Panc1 (cell line): ENCODE data around the gene ADCY7. TPM values are rescaled to one million over a fixed set of nuclear protein-coding genes. Genes with fewer than 3 reads are reported as not detected.

Experiments
- ATAC-seq: fragments of 200-7000 bp; cut with Tn5 transposase; 2 replicates; pipeline ENCODE4 v1.9.1; 2020; ENCODE audit warnings: mild to moderate bottlenecking, moderate library complexity
- BruUV-seq: library from RNA; stranded (reverse); fragments of 400-500 nt; replicated peaks from 2 replicates; lab custom pipeline; 2021; lab: Mats Ljungman, UMichigan
- CTCF ChIA-PET: fragments of 300-600 bp; sonication (Branson Sonifier 250); formaldehyde crosslinking; loops from one replicate; lab custom pipeline; 2022; ENCODE audit warnings: antibody characterized with exemption; lab: Charles Lee
- POLR2A ChIA-PET: fragments of 300-600 bp; sonication (Branson Sonifier 250); formaldehyde crosslinking; loops from one replicate; lab custom pipeline; 2022; ENCODE audit warnings: antibody characterized with exemption; lab: Charles Lee
- DNase-seq: peaks from one replicate; pipeline ENCODE4 v3.0.0-alpha.2; 2010; ENCODE audit warnings: low read depth, low spot score
- H3K27ac ChIP-seq: 2 replicates; pipeline ENCODE4 v1.5.1; 2011; ENCODE audit warnings: mild to moderate bottlenecking, low read length, inconsistent platforms
- H3K27me3 ChIP-seq: fragments of 200-500 bp; sonication (Bioruptor generic); 2 replicates; pipeline ENCODE4 v1.6.0; 2014; ENCODE audit warnings: low read length, inconsistent platforms; ENCODE audit not compliant: control insufficient read depth, insufficient read depth
- H3K36me3 ChIP-seq: fragments of 200-500 bp; sonication (Bioruptor generic); 2 replicates; pipeline ENCODE4 v1.5.1; 2014; ENCODE audit warnings: inconsistent platforms, mild to moderate bottlenecking, low read length, moderate library complexity; ENCODE audit not compliant: control insufficient read depth, insufficient read depth
- H3K4me1 ChIP-seq: 2 replicates; pipeline ENCODE4 v1.5.1; 2011; ENCODE audit warnings: inconsistent platforms, mild to moderate bottlenecking, low read length, moderate library complexity; ENCODE audit not compliant: control insufficient read depth, insufficient read depth
- H3K4me3 ChIP-seq, 2 experiments: 2 replicates each; pipeline ENCODE4 v1.5.1; 2011 to 2012; ENCODE audit warnings: low read depth in 2 of 2, low read length in 2 of 2, mild to moderate bottlenecking in 2 of 2, inconsistent platforms in 1 of 2, moderate library complexity in 1 of 2
- H3K9me3 ChIP-seq: fragments of 200-500 bp; sonication (Bioruptor generic); 2 replicates; pipeline ENCODE4 v1.5.1; 2014; ENCODE audit warnings: low read depth, mild to moderate bottlenecking, inconsistent platforms, low read length, moderate library complexity; ENCODE audit not compliant: control insufficient read depth, insufficient read depth
- CTCF ChIP-seq: fragments of 450-650 bp; IDR thresholded peaks from 2 replicates; pipeline ENCODE4 v1.5.1; 2017; ENCODE audit warnings: mild to moderate bottlenecking
- POLR2AphosphoS5 ChIP-seq: IDR thresholded peaks from 2 replicates; pipeline ENCODE4 v1.6.1; 2012; ENCODE audit warnings: mild to moderate bottlenecking, low read depth, low read length, moderate library complexity
- REST ChIP-seq, 2 experiments: IDR thresholded peaks; 2 replicates each; pipeline ENCODE4 v1.6.1; 2011 to 2012; ENCODE audit warnings: low read depth in 2 of 2, control low read depth in 1 of 2, low read length in 1 of 2, mild to moderate bottlenecking in 1 of 2, moderate library complexity in 1 of 2; ENCODE audit not compliant: insufficient read depth in 1 of 2
- SIN3A ChIP-seq: IDR thresholded peaks from 2 replicates; pipeline ENCODE4 v1.6.1; 2012; ENCODE audit warnings: low read depth, mild to moderate bottlenecking, low read length, moderate library complexity, borderline replicate concordance; ENCODE audit not compliant: insufficient read depth
- TCF7L2 ChIP-seq: IDR thresholded peaks from 2 replicates; pipeline ENCODE4 v1.6.1; 2011; ENCODE audit warnings: mild to moderate bottlenecking, low read depth, low read length, inconsistent platforms
- in situ Hi-C: cut with HindIII; loops from 2 replicates; pipeline ENCODE4 v1.10.0; 2016; ENCODE audit warnings: low sequenced_read_pairs, low pct_unique_long_range_greater_than_20kb
- intact Hi-C: fragments of 100-400 bp; cut with micrococcal nuclease; formaldehyde crosslinking; loops from one replicate; pipeline ENCODE4 v1.10.0; 2022; ENCODE audit not compliant: unreplicated experiment
- total RNA-seq: library from RNA; stranded (reverse); gene quantifications from one replicate; pipeline ENCODE4 v1.2.1, GENCODE V29; 2021; ENCODE audit not compliant: unreplicated experiment

ADCY7 gene
- total RNA-seq, 1 experiment from 2014 or later, result 6.3 TPM

- no peaks in the 10 kb centered on the region for H3K36me3 ChIP-seq
- no peak for ATAC-seq
- H3K9me3 ChIP-seq, result no peaks in the 10 kb centered on the region
- TF ChIP-seq REST (IDR thresholded peaks at IDR 0.05; ENCODE audit: insufficient read depth in 1 of 2, low read depth in 2 of 2, low read length in 1 of 2) (no peak), POLR2AphosphoS5 (no peak), SIN3A (no peak), CTCF (no peak)
- H3K4me3 ChIP-seq, result no peak overlapping the region
- H3K27me3 ChIP-seq, result no peaks in the 10 kb centered on the region
- DNase-seq, result no peak
- no peaks in the 10 kb centered on the region; the same call in 1 of the 2 replicates for H3K4me1 ChIP-seq
- no peak overlapping the region for H3K27ac ChIP-seq
- POLR2A ChIA-PET, result interaction anchor here (0.5 to 0.6 kb wide), 2 partner anchors 7 to 12 kb away, joined by 3 to 8 read pairs; no protein-coding TSS in a partner anchor
- CTCF ChIA-PET, result no interaction called here
- in situ Hi-C loops, result no loop called here
- BruUV-seq, result no TSS peak
- intact Hi-C loops, result no loop called here
These were observed 8.7 kb downstream of the ADCY7 start for GRCh38 chr16:50275098-50275415.

GRCh38 chr16:50275428-50276325 is 9.3 kb downstream of the ADCY7 start:
- no peaks in the 10 kb centered on the region for H3K9me3 ChIP-seq
- ChIA-PET POLR2A (no interaction called here), CTCF (no interaction called here)
- ATAC-seq, result no peak
- H3K36me3 ChIP-seq, result no peaks in the 10 kb centered on the region
- TF ChIP-seq SIN3A, result no peak
- TF ChIP-seq TCF7L2, result no peak
- no peak for TF ChIP-seq REST (IDR thresholded peaks at IDR 0.05; ENCODE audit: insufficient read depth in 1 of 2, low read depth in 2 of 2, low read length in 1 of 2)
- TF ChIP-seq CTCF, result no peak
- TF ChIP-seq POLR2AphosphoS5, result no peak
- no peaks in the 10 kb centered on the region for H3K27me3 ChIP-seq
- DNase-seq, result no peak
- H3K27ac ChIP-seq, result no peak overlapping the region
- H3K4me3 ChIP-seq, result no peak overlapping the region
- BruUV-seq, result no TSS peak
- in situ Hi-C loops, result no loop called here
- no peaks in the 10 kb centered on the region; the same call in 1 of the 2 replicates for H3K4me1 ChIP-seq
- intact Hi-C loops, result no loop called here
